ENCODE data around the gene TXNDC11.
A peak's percentile ranks its signal among the peaks of the same experiment; 100 is the strongest.

TXNDC11 gene

DNA sequence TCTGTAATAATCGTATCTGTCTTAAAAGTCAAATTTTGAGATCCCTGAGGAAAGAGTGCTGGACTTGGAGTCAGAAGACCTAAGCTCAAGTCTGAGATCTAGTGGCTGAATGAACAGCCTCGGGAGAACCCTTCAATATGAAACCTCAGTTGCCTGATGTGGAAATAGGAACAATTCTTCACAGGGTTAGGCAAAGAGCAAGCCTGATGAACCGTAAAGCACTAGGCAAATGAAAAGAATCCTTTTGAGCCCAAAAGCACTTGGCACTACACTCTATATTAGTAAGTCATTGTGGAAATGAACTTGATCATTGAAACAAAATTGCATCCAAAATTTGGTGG is 20.2 kb downstream of the TXNDC11 start:
- DNase-seq (ENCODE audit: low spot score) = no peak

DNA sequence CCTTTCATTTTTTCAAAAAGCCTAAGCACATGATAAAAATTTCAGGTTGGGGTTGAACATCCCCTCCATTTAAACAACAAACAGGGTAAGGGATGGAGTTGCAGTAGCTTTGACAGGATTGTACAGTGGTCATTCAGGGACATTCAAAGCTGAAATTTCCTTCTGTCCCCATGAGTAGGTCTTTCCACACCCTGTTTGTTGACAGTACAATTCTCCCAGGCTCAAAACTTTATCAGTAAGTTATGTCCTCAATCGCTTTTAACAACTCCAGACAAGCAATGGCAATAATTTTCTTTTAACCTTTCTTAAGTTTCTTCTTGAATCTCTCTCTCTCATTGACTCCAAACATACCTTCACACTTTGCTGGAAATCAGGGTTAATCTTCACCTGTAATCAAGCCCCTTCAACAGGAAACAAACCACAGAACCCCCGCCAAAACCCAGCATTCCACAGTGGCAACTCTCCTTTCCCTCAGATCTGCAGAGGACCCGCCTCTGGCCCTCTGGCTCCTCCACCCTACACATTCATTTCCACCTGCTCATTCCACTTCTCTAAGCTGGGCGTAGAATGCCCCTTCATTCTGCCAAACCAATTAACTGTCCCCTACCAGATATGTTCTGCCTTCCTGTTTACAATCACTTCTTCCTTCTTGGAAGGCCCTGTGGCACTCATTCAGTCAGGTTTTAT is 20.7 kb downstream of the TXNDC11 start:
- DNase-seq (ENCODE audit: low spot score) = peak; percentile 53

DNA sequence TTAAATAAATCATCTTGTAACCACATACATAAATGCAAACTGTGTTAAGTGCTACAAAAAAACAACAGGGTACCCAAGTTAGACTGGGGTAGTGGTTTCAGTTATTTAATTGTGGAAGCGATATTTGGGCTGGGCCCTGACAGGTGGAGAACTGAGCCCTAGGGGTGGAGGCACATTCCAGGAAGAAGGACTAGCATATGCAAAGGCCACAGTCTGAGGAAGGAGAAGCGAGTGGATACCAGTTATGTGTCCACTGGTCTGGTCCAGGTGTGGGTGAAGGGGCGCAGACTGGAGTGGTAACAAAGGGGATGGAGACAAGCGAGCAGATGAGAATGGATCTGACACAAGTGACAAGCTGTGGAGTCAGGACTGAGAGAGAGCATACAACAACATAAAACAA is 22.9 kb downstream of the TXNDC11 start:
- no peak for DNase-seq (ENCODE audit: low spot score)

DNA sequence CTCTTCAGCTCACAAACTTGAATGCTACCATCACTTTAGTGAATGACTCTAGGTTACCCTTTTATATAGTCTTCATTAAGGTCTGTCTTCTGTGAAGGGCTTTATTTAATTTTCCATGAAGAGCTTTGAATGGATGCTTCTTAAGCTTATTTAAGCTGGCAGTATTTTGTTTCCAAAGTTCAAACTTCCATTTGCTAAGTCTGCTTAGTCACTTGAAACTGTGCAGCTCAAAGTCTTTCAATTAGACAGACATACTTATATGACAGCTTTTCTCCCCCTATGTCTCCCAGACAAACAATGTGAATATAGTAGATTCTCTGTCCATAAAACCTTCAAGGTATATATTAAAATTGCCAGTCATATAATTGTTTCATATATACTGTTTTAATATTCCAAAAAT is 23.5 kb downstream of the TXNDC11 start:
- no peak for DNase-seq (ENCODE audit: low spot score)

DNA sequence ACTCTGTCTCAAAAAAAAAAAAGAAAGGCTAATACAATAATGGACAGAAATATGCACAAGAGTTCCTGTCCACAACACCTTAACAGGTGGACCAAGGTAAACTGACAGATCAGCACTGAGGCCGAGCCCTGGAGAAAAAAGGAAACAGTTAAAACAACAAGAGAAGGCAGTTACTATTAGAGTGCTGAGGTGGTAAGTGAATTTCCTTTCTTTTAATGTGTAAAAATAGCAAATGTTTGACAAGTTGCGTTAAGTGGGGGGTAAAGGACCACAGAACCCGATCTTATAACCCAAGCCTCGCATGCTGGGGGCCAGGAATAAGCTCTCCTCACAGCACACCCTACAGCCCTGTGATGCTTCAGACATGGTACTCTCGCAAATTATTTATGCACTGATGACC is 24.8 kb downstream of the TXNDC11 start:
- no peak for DNase-seq (ENCODE audit: low spot score)

DNA sequence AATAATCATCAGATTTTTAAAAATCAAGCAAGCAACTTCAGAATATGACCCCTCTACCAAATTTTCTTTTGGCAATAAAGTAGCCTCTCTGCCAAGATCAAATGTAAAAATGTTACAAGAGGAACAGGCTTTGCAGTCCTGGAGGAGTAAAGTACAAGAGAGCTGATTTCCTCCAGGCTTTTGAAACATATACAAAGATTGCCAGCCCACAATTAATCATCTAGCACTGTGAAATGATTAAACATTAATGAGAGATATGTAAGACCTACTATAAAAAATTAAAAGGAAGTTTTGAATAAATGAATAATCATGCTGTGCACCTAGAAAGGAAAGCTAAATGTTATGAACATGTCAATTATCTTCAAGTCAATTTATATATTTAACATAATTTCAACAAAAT is 26.3 kb downstream of the TXNDC11 start:
- peak; percentile 20 for DNase-seq (ENCODE audit: low spot score)

DNA sequence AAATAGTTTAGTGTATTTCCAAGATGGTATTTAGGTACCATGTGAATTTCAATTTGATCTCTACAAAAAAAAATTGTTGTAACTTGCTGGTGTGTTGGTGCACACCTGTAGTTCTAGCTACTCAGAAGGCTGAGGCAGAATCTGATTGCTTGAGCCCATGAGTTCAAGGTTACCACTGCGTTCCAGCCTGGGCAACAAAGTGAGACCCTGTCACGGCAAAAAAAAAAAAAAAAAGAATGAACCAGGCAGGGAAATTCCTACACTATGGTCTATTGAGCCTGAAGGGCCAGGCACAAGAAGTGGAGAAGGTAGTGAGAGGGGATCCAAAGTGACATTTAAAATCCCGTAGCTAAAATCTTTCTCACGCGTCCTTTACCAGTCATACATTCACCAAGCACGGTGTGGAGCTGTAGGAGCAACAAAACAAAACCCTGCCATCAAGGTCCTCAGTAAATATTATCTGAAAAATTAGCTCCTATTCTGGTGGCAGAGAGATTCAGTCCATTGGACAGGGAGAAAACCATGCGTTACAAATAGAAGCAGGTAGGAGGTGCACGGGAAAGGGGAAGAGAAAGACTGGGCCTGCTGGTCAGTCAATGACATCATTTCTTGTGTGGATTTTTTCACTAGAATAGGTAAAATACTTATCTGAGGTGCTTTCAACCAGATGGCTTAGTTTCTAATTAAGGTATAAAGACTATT is 27.3 kb downstream of the TXNDC11 start:
- DNase-seq (ENCODE audit: low spot score) = peak; percentile 48

DNA sequence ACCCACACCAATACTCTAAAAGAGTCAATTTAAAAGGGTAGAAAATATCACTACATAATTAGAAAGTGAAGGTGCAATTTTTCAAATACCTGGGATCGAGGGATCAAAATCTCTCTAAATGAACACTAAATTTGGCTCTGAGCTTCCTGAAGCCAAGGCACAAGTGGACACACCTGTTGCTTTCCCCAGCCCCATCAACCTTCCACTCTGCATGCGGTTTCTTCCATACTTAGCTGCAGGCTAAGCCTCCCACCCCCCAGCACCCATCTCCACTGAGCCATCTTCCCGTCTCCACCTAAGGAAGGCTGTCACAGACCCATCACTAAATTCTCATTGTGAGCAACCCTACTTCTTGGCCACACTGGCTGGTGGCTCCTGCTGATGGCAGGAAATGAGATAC is 30.5 kb downstream of the TXNDC11 start:
- no peak for DNase-seq (ENCODE audit: low spot score)

DNA sequence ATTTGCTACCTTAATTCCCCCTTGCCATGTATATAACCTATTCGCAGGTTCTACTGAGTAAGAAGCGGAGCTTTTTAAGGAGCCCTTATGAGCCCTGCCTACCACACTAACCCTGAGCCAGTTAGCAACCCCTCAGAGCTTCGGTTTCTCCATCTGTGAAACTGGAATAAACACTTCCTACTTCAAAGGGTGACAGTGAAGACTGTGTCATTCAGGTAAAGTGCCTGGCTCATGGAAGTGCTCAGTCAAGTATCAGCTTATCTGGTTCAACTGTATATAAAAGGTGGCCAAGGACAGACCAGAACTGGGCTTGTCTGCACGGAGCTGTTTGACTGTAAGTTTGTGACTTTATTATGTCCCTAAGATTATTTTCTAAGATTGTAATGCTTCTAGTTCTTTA is 31.0 kb downstream of the TXNDC11 start:
- DNase-seq (ENCODE audit: low spot score) = no peak

DNA sequence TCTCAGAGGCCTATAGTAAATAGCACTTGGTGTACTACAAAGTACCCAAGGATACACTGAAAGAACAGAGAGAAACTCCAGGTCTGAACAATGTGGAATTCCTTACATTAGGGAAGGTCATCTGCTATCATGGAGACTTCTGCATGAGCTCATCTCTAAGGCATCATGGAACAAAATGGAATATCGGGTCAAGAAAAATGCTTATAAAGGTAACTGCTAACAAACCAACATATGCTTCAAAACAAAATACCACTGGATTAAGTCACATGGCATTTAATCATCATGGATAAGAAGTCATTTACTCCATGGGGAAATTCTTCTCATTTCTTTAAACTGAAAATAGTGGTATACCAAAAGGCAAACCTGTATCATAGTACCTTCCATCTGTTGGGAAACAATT is 34.2 kb downstream of the TXNDC11 start:
- DNase-seq (ENCODE audit: low spot score) = no peak

DNA sequence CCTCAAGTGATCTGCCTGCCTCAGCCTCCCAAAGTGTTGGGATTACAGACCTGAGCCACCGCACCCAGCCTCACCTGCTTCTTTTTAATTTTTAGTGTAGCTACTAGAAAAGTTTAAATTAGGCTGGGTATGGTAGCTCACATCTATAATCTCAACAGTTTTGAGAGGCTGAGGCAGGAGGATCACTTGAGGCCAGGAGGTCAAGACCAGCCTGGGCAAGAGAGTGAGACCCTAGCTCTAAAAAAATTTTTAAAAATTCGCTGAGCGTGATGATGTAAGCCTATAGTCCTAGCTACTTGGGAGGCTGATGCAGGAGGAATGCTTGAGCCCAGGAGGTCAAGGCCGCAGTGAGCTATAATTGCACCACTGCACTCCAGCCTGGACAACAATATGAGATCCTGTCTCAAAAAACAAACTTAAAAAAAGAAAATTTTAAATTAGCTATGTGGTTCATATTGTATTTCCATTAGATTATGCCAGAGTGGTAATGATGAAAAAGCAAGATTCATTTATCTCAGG is 34.9 kb downstream of the TXNDC11 start:
- DNase-seq (ENCODE audit: low spot score) = no peak

DNA sequence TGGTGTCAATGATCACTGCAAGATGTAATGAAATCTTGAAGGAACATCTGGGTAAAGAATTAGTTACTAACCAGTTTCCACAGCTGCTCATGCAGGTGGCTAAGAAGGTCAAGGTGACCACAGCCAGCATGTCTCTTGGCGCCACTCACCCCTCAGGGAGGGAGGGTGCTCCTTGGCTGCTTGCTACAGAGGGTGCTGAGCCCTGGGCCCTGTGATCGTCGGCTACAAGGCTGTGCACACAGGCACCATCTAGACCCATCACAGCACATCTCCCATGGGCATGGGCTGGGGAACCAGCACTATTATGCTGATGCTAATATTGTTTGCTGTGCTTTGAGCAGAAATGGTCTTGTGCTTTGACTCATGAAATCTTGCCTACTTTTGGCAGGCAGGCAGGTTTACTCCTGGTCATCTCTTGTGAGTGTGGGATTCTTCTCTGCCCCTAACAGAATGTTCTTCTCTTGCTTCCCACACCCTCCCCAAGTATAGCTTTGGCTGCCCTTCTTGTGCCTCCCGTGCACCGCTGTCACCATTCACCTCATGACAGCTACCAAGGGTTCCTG is 36.4 kb downstream of the TXNDC11 start:
- DNase-seq (ENCODE audit: low spot score) = no peak

DNA sequence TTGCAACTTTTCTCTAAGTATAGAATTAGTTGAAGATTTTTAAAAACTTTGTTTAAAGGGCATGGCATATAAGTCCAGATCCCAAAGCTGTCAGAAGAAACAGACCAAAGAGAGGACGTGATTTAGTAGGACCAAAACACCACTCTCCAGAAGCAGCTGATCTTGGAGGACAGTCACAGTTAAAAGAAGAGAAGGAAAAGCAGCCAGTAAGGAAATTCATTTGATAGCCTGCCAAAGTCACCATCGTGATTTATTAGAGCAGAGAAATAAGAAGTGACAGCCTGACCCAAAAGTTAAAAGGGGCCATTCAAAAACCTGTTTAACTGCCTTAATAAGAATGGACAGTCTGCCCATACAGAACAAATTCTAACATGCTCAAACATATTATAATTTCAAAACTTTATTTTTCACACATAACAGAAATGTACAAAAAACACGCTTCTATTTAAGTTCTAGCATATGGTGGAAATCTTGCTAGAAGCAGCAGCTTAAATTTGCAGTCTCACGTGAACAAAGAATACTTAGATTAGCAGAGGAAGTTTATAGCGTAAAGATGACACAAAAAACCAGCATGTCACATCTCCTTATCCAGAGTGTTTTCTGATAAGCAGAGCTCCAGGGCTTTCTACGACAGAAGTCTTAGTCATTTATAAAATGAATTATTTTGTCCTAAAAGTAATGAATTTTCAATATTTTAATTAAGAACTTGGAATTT is 37.2 kb downstream of the TXNDC11 start:
- DNase-seq (ENCODE audit: low spot score) = no peak

DNA sequence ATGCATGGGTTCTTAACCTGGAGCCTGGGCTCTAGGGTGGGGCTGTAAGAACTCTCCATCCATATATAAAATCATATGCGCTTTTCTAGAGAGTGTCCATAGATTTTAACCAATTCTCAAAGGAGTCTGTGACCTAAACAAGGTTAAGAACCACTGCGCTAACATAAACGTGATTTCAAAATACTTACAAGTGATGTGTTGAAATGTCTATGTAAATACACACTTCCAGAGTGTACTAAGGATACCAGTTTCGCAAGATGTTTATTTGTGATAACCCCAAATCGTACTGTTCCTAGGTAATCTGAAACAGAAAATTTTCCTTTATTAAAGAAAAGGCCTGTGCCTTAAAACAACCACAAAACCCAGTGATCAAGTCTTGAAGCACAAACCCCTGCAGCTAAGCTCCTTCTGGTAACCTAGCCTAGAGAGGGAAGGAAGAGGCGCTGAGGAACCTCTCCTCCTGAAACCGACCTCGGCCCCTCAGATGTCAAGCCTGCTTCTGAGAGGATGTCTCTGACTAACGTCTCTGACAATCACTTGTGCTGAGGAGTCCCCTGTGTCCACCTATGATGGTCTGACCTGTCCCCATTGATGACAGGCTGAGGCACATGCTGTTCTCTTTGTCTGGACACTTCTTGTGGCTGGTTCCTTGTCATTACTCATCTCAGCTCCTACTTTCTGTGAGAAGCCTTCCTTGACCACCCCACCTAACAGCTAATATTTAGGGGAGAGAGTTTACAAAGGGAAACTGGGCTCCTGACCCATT is 42.2 kb downstream of the TXNDC11 start:
- no peak for DNase-seq (ENCODE audit: low spot score)

DNA sequence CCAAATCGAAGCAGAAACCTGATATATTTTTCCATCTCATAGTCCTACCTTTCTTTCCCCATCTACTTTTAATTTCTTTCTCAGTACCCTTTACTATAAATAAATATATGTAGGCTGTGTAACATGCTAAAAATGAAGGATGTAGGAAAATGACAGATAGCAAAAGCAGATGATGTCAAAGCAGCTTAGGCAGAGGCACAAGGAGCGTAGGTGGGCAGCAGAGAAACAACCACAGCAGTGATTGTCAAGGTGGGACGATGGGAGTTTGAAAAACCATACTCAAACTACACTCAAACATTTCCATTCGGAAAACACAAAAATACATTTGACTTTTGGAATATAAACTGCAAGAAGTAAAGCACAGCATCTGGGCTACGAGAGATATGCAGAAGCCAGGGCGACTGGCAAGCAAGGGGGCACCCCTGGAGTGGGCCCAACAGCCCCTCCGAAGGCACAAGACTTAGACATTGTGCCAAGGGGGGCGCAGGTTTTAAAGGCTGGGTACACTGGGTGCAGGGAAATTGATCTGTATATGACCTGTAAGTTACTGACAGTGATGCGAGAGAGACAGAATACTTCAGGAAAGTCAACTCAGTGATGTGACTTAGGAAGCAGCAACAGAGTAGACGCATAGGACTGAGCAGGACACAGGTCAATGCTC is 43.3 kb downstream of the TXNDC11 start:
- no peak for DNase-seq (ENCODE audit: low spot score)

DNA sequence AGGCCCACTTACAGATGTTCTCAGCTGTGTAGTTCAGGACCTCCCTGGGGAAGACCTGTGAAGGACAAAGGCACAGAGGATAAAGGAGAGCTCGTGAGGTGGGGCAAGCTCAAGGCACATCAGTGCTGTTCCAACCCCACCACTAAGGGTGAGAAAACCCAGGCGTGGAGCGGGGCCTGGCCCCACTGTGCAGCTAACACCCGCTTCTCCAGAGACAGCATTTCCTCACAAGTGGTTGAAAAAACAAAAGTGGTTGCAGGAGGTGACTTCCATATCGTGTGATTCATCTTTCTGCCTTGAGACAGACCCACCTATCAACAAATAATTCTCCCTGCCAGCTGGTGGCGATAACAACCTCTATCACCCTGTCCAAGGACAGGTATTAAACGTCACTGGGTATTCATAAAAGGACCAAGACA is 44.4 kb downstream of the TXNDC11 start:
- DNase-seq (ENCODE audit: low spot score) = peak; percentile 76

DNA sequence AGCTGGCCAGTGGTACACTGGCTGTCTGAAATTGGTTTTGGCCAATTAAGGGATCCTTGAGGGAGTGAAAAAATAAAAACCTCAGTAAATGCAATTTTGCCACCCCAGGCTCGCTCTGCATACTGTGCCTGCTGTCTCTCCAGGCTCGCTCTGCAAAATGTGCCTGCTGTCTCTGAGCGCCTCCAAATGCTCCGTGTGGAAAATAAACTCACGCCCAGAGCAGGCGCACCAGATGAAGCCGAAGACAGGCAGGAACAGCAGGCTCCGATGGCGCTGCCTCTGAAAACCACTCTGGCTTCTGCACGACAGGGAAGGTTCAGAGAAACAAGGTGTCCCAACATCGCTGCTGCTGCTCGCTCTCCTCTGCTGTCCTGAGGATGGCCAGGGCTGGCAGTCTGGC is 45.3 kb downstream of the TXNDC11 start:
- DNase-seq (ENCODE audit: low spot score) = no peak

DNA sequence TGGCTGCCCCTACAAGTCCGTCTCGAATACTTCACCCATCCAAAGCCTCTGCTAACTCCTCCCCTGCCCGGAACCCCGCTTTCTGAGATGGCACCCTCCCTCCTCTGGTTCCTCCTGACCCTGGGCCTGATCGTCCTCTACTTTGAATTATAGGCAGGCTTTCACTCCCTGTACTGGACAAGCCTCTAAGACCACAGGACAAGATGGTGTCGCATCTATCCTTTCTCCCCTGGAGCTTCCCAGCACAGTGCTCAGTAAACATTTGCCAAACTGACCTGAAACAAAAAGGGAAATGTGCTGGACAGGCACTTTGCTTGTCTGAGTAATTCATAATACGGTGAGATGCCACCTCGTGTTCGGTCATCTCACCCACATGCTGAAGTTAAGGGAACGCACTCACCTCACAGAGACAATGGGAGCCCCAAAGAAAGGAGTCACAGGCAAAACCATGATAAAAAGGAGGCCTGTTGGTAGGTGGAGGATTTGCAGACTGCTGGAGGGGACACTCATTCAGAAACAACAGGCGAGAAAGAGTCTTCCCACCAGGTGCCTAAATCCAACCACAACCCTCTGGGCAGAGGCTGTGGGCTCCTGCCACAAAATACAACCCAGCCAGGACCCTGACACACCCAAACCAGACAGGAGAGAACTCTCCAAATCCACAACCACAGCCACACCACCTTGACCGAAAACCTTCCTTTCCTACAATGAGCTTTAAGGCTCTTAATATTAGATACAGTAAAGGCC is 46.2 kb downstream of the TXNDC11 start:
- no peak for DNase-seq (ENCODE audit: low spot score)

DNA sequence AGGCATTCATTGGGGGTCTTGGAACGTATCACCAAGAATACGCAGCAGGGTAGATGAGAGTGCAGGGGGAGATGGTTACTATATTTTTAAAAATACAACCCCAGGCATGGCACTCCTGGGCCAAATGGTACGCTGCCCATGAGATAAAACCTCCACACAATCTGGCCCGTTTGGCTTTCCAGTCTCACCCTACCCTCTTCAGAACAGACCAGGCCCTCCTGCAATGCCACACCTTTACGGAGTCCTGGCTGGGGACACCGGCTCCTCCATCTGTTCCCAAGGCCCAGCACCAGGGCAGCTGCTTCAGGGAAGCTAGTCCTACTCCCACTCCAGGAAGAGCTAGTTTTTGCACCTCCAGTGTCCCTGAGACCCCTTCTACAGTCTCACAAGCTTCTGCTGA is 50.0 kb downstream of the TXNDC11 start:
- no peak for DNase-seq (ENCODE audit: low spot score)

DNA sequence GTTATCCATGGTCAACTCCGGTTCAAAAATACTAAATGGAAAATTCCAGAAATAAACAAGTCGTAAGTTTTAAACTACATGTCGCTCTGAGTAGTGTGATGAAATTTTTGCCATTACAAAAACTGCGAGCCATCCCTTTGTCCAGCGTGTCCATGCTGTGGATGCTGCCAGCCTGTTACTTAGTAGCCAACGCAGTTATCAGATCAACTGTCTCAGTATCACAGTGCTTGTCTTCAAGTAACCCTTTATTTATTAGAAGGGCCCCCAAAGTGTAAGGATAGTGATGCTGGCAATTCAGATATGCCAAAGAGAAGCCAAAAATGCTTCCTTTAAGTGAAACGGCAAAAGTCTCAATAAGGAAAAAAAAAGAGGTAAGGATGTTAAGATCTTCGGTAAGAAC is 50.5 kb downstream of the TXNDC11 start:
- no peak for DNase-seq (ENCODE audit: low spot score)

DNA sequence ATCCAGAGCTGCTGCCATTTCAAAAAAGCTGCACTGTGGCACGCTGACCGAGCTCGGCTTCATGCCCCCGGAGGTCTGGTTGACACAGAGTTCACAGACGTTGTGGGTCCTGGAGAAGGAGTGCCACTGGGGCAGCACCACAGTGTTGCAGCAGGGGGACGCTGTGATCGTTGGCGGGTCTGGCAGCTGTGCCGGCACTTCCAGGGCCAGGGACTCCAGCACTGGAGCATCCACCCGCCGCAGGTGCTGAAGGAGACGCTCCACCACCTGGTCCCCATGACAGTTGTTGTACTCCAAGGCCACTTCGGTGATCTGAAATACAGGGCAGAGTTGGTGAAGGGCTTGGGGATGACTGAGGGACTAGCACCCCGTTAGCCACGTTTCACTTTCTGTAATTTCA is 50.9 kb downstream of the TXNDC11 start:
- DNase-seq (ENCODE audit: low spot score) = no peak

Measured in kidney tubule cell (primary cell).